ENCODE data around the gene PRKD3.
"Not testable (repeated sequence)": the region's sequence is repeated elsewhere in the genome, so short reads cannot be mapped to it uniquely, and the experiment has no call there.

Gene PRKD3

GRCh38 chr2:37317746-37318145 lies 6.9 kb downstream of the PRKD3 start:
- no peak for DNase-seq

GRCh38 chr2:37316181-37316580 lies 8.5 kb downstream of the PRKD3 start:
- no peak for DNase-seq

- DNase-seq = no peak
These were observed 9.3 kb downstream of the PRKD3 start for GRCh38 chr2:37315364-37315763.

- no peak for DNase-seq
These were observed 17.1 kb downstream of the PRKD3 start for GRCh38 chr2:37307500-37307899.

- DNase-seq = no peak
These were observed 18.6 kb downstream of the PRKD3 start for GRCh38 chr2:37306024-37306423.

- no peak for DNase-seq
These were observed 21.9 kb downstream of the PRKD3 start for GRCh38 chr2:37302701-37303252.

GRCh38 chr2:37301408-37301807 lies 23.2 kb downstream of the PRKD3 start:
- DNase-seq = no peak

- no peak for DNase-seq
These were observed 24.1 kb downstream of the PRKD3 start for GRCh38 chr2:37300578-37300977.

GRCh38 chr2:37300146-37300545 lies 24.5 kb downstream of the PRKD3 start:
- no peak for DNase-seq

GRCh38 chr2:37297632-37298031 lies 27.0 kb downstream of the PRKD3 start:
- no peak for DNase-seq

GRCh38 chr2:37295469-37296073 lies 29.1 kb downstream of the PRKD3 start:
- DNase-seq = no peak

- DNase-seq = not testable (repeated sequence)
These were observed 29.8 kb downstream of the PRKD3 start for GRCh38 chr2:37294858-37295257.

- DNase-seq = no peak
These were observed 33.0 kb downstream of the PRKD3 start for GRCh38 chr2:37291680-37292079.

- no peak for DNase-seq
These were observed 36.7 kb downstream of the PRKD3 start for GRCh38 chr2:37287966-37288365.

GRCh38 chr2:37284381-37284780 lies 40.3 kb downstream of the PRKD3 start:
- DNase-seq = no peak

- no peak for DNase-seq
These were observed 41.4 kb downstream of the PRKD3 start for GRCh38 chr2:37283207-37283606.

GRCh38 chr2:37282746-37283145 lies 41.9 kb downstream of the PRKD3 start:
- no peak for DNase-seq

GRCh38 chr2:37281916-37282315 lies 42.7 kb downstream of the PRKD3 start:
- no peak for DNase-seq

- no peak for DNase-seq
These were observed 48.3 kb downstream of the PRKD3 start for GRCh38 chr2:37276291-37276690.
